Transverse colon (tissue), 4 donors: ENCODE results near the gene TRIP12. TPM values are rescaled to one million over a fixed set of nuclear protein-coding genes. Genes with fewer than 3 reads are reported as not detected.
"Not testable (repeated sequence)": the region's sequence is repeated elsewhere in the genome, so short reads cannot be mapped to it uniquely, and the experiment has no call there.

Experiments
- DNase-seq: peaks from one replicate; pipeline ENCODE4 v3.0.0-alpha.2; 2019
- H3K27ac ChIP-seq, 4 donors: fragments of 200-600 bp; sonication (generic); 2 replicates each; pipeline ENCODE4 v1.5.1; 2016 to 2018; ENCODE audit warnings: inconsistent platforms in 4 of 4
- H3K27me3 ChIP-seq: fragments of 200-600 bp; sonication (generic); 2 replicates; pipeline ENCODE4 v1.5.1; 2017; ENCODE audit warnings: inconsistent platforms
- H3K36me3 ChIP-seq, 4 donors: fragments of 200-600 bp; sonication (generic); 2 replicates each; pipeline ENCODE4 v1.5.1; 2017 to 2019; ENCODE audit warnings: inconsistent platforms in 4 of 4
- H3K4me1 ChIP-seq, 4 donors: fragments of 200-600 bp; sonication (generic); 2 replicates each; pipeline ENCODE4 v1.5.1; 2017 to 2020; ENCODE audit warnings: inconsistent platforms in 4 of 4
- H3K4me3 ChIP-seq, 4 donors: fragments of 200-600 bp; sonication (generic); 1 replicate in 1 of 4; 2 replicates in 3 of 4; pipeline versions ENCODE4 v1.5.1 to v1.6.1; 2017 to 2019; ENCODE audit warnings: inconsistent platforms in 4 of 4
- H3K9me3 ChIP-seq, 2 donors: fragments of 200-600 bp; sonication (generic); 2 replicates each; pipeline ENCODE4 v1.5.1; 2017 to 2019; ENCODE audit warnings: inconsistent platforms in 2 of 2
- CTCF ChIP-seq, 5 experiments: fragments of 200-600 bp in 3 of 5; fragments of 450-650 bp in 2 of 5; sonication (generic) in 3 of 5; IDR thresholded peaks; 1 replicate in 2 of 5; 2 replicates in 3 of 5; pipeline ENCODE4 v1.5.1; 2016 to 2017; ENCODE audit warnings: antibody characterized with exemption in 5 of 5, inconsistent platforms in 3 of 5, mild to moderate bottlenecking in 2 of 5, moderate library complexity in 1 of 5
- EP300 ChIP-seq: sonication (generic); formaldehyde crosslinking; IDR thresholded peaks from one replicate; pipeline ENCODE4 v1.6.1; 2017; ENCODE audit warnings: antibody characterized with exemption, low read depth
- POLR2A ChIP-seq: fragments of 450-650 bp; IDR thresholded peaks from one replicate; pipeline ENCODE4 v1.6.1; 2016; ENCODE audit warnings: antibody characterized with exemption, mild to moderate bottlenecking, moderate library complexity
- POLR2AphosphoS5 ChIP-seq, 3 donors: sonication (generic); formaldehyde crosslinking; IDR thresholded peaks; one replicate each; pipeline ENCODE4 v1.6.1; 2016; ENCODE audit warnings: antibody characterized with exemption in 3 of 3
- WGBS, 2 donors: methylation state at CpG; one replicate each; pipeline ENCODE4 v1.1.5; 2018; ENCODE audit warnings: low coverage in 1 of 2; 5-methylcytosine and 5-hydroxymethylcytosine counted together
- in situ Hi-C, 4 donors: fragments of 200-750 bp; cut with MboI; loops; one replicate each; pipeline versions ENCODE4 v1.15.0 to v1.15.1; 2017; ENCODE audit warnings: low sequenced_read_pairs in 3 of 4, low pct_ligation_motif_present in 1 of 4, low pct_unique_long_range_greater_than_20kb in 1 of 4
- intact Hi-C: fragments of 100-400 bp; cut with DNase I; formaldehyde crosslinking; loops from one replicate; pipeline ENCODE4 v1.15.1; 2023; ENCODE audit warnings: low total_unique reads
- total RNA-seq, 4 donors: library from RNA; depleted of rRNA; stranded (reverse); fragments of >200 nt; gene quantifications; one replicate each; pipeline ENCODE4 v1.1.0, GENCODE V29; 2016

Gene TRIP12
- total RNA-seq, 4 donors from 2014 or later = 143 to 238 (median 158) TPM

- in situ Hi-C loops = loop anchor here in 1 of 4 donors (10.0 kb wide), 1 partner anchor 104 kb away; no protein-coding TSS in a partner anchor
- Histone ChIP-seq H3K9me3 (no peaks in the 10 kb centered on the region), H3K27me3 (no peaks in the 10 kb centered on the region), H3K4me1 (peaks cover 0 to 48% (median 22%) of the 10 kb centered on the region in 4 donors), H3K36me3 (peaks cover 0 to 15% (median 0%) of the 10 kb centered on the region in 4 donors), H3K4me3 (no peak overlapping the region), H3K27ac (no peak overlapping the region)
- DNase-seq = no peak
- intact Hi-C loops = no loop called here
- no peak for TF ChIP-seq POLR2AphosphoS5 (IDR thresholded peaks at IDR 0.05)
- no peak for TF ChIP-seq EP300
- 57 to 70% methylated on average over 2 of the region's 2 CpGs for WGBS, 2 donors
Measured at GRCh38 chr2:229909090-229909489, 12.7 kb downstream of the TRIP12 start.

- WGBS, 2 donors = 76 to 96% methylated on average over 2 of the region's 2 CpGs
- peaks cover 0 to 26% (median 10%) of the 10 kb centered on the region in 4 donors for H3K4me1 ChIP-seq
- no peak overlapping the region for H3K4me3 ChIP-seq
- no peak overlapping the region for H3K27ac ChIP-seq
- intact Hi-C loops = no loop called here
- H3K9me3 ChIP-seq = no peaks in the 10 kb centered on the region
- TF ChIP-seq EP300 (no peak), POLR2AphosphoS5 (IDR thresholded peaks at IDR 0.05) (no peak), POLR2A (no peak), CTCF (IDR thresholded peaks at IDR 0.05) (no peak)
- no peaks in the 10 kb centered on the region for H3K27me3 ChIP-seq
- DNase-seq = no peak
- peaks cover 0 to 22% (median 0%) of the 10 kb centered on the region in 4 donors for H3K36me3 ChIP-seq
- in situ Hi-C loops = loop anchor here in 1 of 4 donors (10.0 kb wide), 1 partner anchor 101 kb away; no protein-coding TSS in a partner anchor
Measured at GRCh38 chr2:229905601-229906000, 16.2 kb downstream of the TRIP12 start.

- WGBS, 2 donors = 70 to 93% methylated on average over 3 of the region's 3 CpGs
- DNase-seq = no peak
- Histone ChIP-seq H3K27ac (no peak overlapping the region), H3K36me3 (peaks cover 0 to 10% (median 0%) of the 10 kb centered on the region in 4 donors), H3K27me3 (no peaks in the 10 kb centered on the region), H3K9me3 (no peaks in the 10 kb centered on the region), H3K4me3 (no peak overlapping the region), H3K4me1 (peaks cover 0 to 16% (median 0%) of the 10 kb centered on the region in 4 donors)
- intact Hi-C loops (no loop called here), in situ Hi-C loops (loop anchor here in 1 of 4 donors (10.0 kb wide), 1 partner anchor 98 kb away; no protein-coding TSS in a partner anchor)
- TF ChIP-seq CTCF (IDR thresholded peaks at IDR 0.05) (no peak), EP300 (no peak), POLR2AphosphoS5 (IDR thresholded peaks at IDR 0.05) (no peak), POLR2A (no peak)
Measured at GRCh38 chr2:229903037-229903436, 18.8 kb downstream of the TRIP12 start.

GRCh38 chr2:229901819-229902218, 20.0 kb downstream of the TRIP12 start:
- Histone ChIP-seq H3K27ac (no peak overlapping the region), H3K36me3 (peaks cover 0 to 10% (median 0%) of the 10 kb centered on the region in 4 donors), H3K4me1 (peaks cover 0 to 16% (median 0%) of the 10 kb centered on the region in 4 donors), H3K27me3 (no peaks in the 10 kb centered on the region), H3K4me3 (no peak overlapping the region), H3K9me3 (no peaks in the 10 kb centered on the region)
- in situ Hi-C loops = loop anchor here in 1 of 4 donors (10.0 kb wide), 1 partner anchor 97 kb away; no protein-coding TSS in a partner anchor
- no peak for DNase-seq
- TF ChIP-seq EP300 (no peak), POLR2A (no peak), POLR2AphosphoS5 (IDR thresholded peaks at IDR 0.05) (no peak), CTCF (IDR thresholded peaks at IDR 0.05) (no peak)
- intact Hi-C loops = no loop called here
- WGBS, 2 donors = 8 to 60% methylated on average over 2 to 3 of the region's 3 CpGs

- in situ Hi-C loops = loop anchor here in 1 of 4 donors (10.0 kb wide), 1 partner anchor 96 kb away; no protein-coding TSS in a partner anchor
- intact Hi-C loops, DNase-seq, H3K27ac ChIP-seq, H3K4me3 ChIP-seq, H3K36me3 ChIP-seq, H3K9me3 ChIP-seq, H3K27me3 ChIP-seq: not testable (repeated sequence)
- peaks cover 0 to 16% (median 0%) of the 10 kb centered on the region in 4 donors for H3K4me1 ChIP-seq
- WGBS, 2 donors = 88 to 93% methylated on average over 5 to 9 of the region's 9 CpGs
Measured at GRCh38 chr2:229900514-229900913, 21.3 kb downstream of the TRIP12 start.
